Gastrocnemius medialis (tissue), 4 donors: ENCODE measurements around the gene C1QC. TPM values are rescaled to one million over a fixed set of nuclear protein-coding genes. Genes with fewer than 3 reads are reported as not detected.
A peak's percentile ranks its signal among the peaks of the same experiment; 100 is the strongest.

Source experiments
- ATAC-seq, 2 donors: fragments of 150-250 bp; one replicate each; pipeline ENCODE4 v1.9.1; 2016
- DNase-seq, 2 donors: peaks; one replicate each; pipeline ENCODE4 v3.0.0-alpha.2; 2019
- H3K27ac ChIP-seq, 4 donors: fragments of 200-600 bp; sonication (generic); 1 replicate in 1 of 4; 2 replicates in 3 of 4; pipeline ENCODE4 v1.5.1; 2016 to 2018; ENCODE audit warnings: mild to moderate bottlenecking in 2 of 4, moderate library complexity in 1 of 4
- H3K27me3 ChIP-seq, 3 donors: fragments of 200-600 bp; sonication (generic) in 2 of 3; 1 replicate in 1 of 3; 2 replicates in 2 of 3; pipeline versions ENCODE4 v1.5.1 to v1.6.0; 2016 to 2019; ENCODE audit warnings: mild to moderate bottlenecking in 1 of 3, moderate library complexity in 1 of 3
- H3K36me3 ChIP-seq, 2 donors: fragments of 200-600 bp; sonication (generic) in 1 of 2; one replicate each; pipeline ENCODE4 v1.5.1; 2017 to 2018
- H3K4me1 ChIP-seq, 2 donors: fragments of 200-600 bp; sonication (generic) in 1 of 2; one replicate each; pipeline ENCODE4 v1.5.1; 2016 to 2017; ENCODE audit warnings: mild to moderate bottlenecking in 2 of 2
- H3K4me3 ChIP-seq, 4 donors: fragments of 200-600 bp; sonication (generic) in 3 of 4; 1 replicate in 1 of 4; 2 replicates in 3 of 4; pipeline ENCODE4 v1.5.1; 2016 to 2019; ENCODE audit warnings: mild to moderate bottlenecking in 2 of 4
- H3K9me3 ChIP-seq, 3 donors: fragments of 200-600 bp; sonication (generic) in 2 of 3; 1 replicate in 1 of 3; 2 replicates in 2 of 3; pipeline ENCODE4 v1.5.1; 2016 to 2019
- POLR2A ChIP-seq, 2 donors: fragments of 450-650 bp; IDR thresholded peaks; one replicate each; pipeline ENCODE4 v1.6.1; 2017; ENCODE audit warnings: antibody characterized with exemption in 2 of 2, mild to moderate bottlenecking in 2 of 2, moderate library complexity in 2 of 2
- in situ Hi-C, 4 donors: fragments of 200-750 bp; cut with MboI; loops; one replicate each; pipeline versions ENCODE4 v1.15.0 to v1.8.0; 2017; ENCODE audit warnings: low sequenced_read_pairs in 4 of 4
- intact Hi-C: fragments of 100-400 bp; cut with DNase I; formaldehyde crosslinking; loops from one replicate; pipeline ENCODE4 v1.15.1; 2023; ENCODE audit warnings: low total_unique reads
- total RNA-seq, 4 donors: library from RNA; depleted of rRNA; stranded (reverse); fragments of >200 nt; gene quantifications; one replicate each; pipeline versions ENCODE4 v1.1.0 to v1.2.3, GENCODE V29; 2016
- TF ChIP-seq, protein P1 (sequence below), 5 experiments: fragments of 450-650 bp in 3 of 5; fragments of 200-600 bp in 2 of 5; sonication (generic) in 2 of 5; IDR thresholded peaks in 4 of 5; conservative IDR thresholded peaks in 1 of 5; 1 replicate in 4 of 5; 2 replicates in 1 of 5; pipeline ENCODE4 v1.5.1; 2016 to 2019; ENCODE audit warnings: antibody characterized with exemption in 5 of 5, mild to moderate bottlenecking in 3 of 5, moderate library complexity in 3 of 5

C1QC gene
- total RNA-seq, 4 donors from 2014 or later: 12.9 to 66.3 (median 33.5) TPM

DNA sequence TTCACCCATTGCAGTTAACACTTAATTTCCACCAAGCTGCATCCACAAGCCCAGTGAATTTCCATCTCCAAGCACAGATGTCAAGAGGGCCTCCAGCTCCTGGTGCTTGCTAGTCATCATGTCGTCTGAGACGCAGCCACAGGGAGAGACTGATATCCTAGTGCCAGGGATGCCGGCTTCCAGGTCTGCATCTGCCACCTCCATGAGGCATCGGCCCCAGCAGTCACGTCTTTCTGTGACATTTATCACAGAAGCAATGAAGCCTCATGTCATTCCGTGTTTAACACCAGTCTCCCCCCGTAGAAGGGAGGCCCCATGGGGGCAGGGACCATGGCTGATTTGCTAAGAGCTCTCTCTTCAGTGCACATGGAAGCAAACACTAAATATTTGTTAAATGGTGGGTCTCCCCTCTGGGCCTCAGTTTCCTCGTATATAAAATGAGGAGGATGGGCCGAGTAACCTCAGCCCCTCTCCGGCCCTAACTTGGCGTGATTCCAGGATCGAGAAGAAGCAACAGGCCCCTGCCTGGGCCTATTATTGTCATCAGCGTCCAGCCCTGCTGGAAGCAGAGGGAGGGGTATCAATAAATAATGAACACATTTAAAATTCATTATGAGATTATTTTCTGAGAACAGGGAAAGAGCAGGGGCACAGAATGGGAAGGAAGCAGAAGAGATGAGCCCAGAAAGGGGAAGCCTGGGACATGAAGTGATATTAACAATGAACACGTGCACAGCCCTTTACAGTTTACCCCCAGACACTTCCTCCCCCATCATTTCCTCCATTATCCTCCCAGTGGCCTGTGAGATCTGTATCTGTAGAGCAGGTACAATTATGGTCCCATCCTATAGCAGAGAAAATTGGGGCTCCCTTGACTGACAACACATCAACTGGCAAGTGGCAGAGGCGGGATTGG is 8.8 kb downstream of the C1QC start:
- in situ Hi-C loops: no loop called here
- ATAC-seq: no peak
- no peak overlapping the region for H3K27ac ChIP-seq

DNA sequence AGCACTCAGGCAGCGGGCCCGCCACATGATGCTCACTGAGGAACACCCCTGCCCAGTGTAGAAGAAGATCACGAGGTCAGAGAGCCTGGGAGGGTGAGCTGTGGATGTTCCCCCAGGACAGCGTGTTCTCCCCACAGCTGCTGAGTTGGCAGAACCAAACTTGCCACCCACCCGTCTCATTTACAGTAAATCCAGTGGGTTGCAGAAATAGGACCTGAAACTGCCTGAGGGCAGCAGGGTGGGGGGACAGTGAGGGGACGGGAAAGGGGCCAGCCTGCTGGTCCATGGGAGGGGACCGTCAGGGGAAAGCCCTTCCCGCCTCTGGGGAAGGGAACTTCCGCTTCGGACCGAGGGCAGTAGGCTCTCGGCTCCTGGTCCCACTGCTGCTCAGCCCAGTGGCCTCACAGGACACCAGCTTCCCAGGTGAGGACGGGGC is 9.5 kb downstream of the C1QC start, which contains the start of gene C1QB:
C1QB (plus strand) TSS at position 356 of the 436 bp plus-strand sequence. CDS start 6,227 bp downstream, outside the sequence.
- intact Hi-C loops: no loop called here
- Histone ChIP-seq H3K4me3 (peak within 1 kb of the TSS in 1 of 4 donors; percentile 22), H3K9me3 (no peaks in the 10 kb centered on the region), H3K36me3 (no peaks in the 10 kb centered on the region), H3K4me1 (no peaks in the 10 kb centered on the region), H3K27me3 (peaks cover 10 to 16% (median 13%) of the 10 kb centered on the region in 3 donors), H3K27ac (no peak within 1 kb of the TSS)
- peak in 1 of 2 donors; percentile 53 for ATAC-seq
- peak; percentile 26 to 47 for DNase-seq
- in situ Hi-C loops: no loop called here
- TF ChIP-seq POLR2A (IDR thresholded peaks at IDR 0.05): no peak
- TF ChIP-seq, protein P1, sequence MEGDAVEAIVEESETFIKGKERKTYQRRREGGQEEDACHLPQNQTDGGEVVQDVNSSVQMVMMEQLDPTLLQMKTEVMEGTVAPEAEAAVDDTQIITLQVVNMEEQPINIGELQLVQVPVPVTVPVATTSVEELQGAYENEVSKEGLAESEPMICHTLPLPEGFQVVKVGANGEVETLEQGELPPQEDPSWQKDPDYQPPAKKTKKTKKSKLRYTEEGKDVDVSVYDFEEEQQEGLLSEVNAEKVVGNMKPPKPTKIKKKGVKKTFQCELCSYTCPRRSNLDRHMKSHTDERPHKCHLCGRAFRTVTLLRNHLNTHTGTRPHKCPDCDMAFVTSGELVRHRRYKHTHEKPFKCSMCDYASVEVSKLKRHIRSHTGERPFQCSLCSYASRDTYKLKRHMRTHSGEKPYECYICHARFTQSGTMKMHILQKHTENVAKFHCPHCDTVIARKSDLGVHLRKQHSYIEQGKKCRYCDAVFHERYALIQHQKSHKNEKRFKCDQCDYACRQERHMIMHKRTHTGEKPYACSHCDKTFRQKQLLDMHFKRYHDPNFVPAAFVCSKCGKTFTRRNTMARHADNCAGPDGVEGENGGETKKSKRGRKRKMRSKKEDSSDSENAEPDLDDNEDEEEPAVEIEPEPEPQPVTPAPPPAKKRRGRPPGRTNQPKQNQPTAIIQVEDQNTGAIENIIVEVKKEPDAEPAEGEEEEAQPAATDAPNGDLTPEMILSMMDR (IDR thresholded peaks at IDR 0.05 in 4 of 5, conservative IDR thresholded peaks at IDR 0.05 in 1 of 5): no peak

More for the DNA sequence above, 8.8 kb downstream of the C1QC start:
- H3K36me3 ChIP-seq: no peaks in the 10 kb centered on the region
- TF ChIP-seq, protein P1 (IDR thresholded peaks at IDR 0.05 in 4 of 5, conservative IDR thresholded peaks at IDR 0.05 in 1 of 5): no peak
- TF ChIP-seq POLR2A (IDR thresholded peaks at IDR 0.05): no peak
- intact Hi-C loops: no loop called here
- H3K9me3 ChIP-seq: no peaks in the 10 kb centered on the region
- H3K4me1 ChIP-seq: no peaks in the 10 kb centered on the region
- H3K4me3 ChIP-seq: no peak overlapping the region
- peaks cover 10 to 16% (median 13%) of the 10 kb centered on the region in 3 donors for H3K27me3 ChIP-seq
- DNase-seq: no peak

DNA sequence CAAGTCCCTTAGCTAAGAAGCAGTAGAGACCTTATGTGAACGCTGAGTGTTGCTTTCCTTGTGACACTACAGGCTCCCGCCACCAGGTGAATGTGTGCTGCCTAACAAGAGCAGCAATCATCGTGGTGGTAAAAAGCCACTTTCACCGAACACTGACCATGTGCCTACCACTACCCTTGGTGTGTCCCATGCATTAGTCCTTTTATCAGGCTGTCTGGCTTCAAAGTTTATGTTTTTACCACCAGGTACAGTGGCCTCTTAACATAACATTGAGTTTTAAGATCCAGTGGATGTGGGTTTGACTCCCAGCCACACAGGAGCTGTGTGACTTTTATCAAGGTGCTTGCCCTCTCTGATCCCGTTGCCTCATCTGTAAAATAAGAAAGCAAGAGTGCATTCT is 11.3 kb downstream of the C1QC start:
- intact Hi-C loops (no loop called here), in situ Hi-C loops (no loop called here)
- Histone ChIP-seq H3K27ac (no peak overlapping the region), H3K4me1 (no peaks in the 10 kb centered on the region), H3K27me3 (peaks cover 10 to 13% (median 13%) of the 10 kb centered on the region in 3 donors), H3K36me3 (no peaks in the 10 kb centered on the region), H3K4me3 (peak overlapping the region in 1 of 4 donors; percentile 22), H3K9me3 (no peaks in the 10 kb centered on the region)
- TF ChIP-seq POLR2A (IDR thresholded peaks at IDR 0.05): no peak
- TF ChIP-seq, protein P1 (IDR thresholded peaks at IDR 0.05 in 4 of 5, conservative IDR thresholded peaks at IDR 0.05 in 1 of 5): no peak
- ATAC-seq (no peak), DNase-seq (no peak)

DNA sequence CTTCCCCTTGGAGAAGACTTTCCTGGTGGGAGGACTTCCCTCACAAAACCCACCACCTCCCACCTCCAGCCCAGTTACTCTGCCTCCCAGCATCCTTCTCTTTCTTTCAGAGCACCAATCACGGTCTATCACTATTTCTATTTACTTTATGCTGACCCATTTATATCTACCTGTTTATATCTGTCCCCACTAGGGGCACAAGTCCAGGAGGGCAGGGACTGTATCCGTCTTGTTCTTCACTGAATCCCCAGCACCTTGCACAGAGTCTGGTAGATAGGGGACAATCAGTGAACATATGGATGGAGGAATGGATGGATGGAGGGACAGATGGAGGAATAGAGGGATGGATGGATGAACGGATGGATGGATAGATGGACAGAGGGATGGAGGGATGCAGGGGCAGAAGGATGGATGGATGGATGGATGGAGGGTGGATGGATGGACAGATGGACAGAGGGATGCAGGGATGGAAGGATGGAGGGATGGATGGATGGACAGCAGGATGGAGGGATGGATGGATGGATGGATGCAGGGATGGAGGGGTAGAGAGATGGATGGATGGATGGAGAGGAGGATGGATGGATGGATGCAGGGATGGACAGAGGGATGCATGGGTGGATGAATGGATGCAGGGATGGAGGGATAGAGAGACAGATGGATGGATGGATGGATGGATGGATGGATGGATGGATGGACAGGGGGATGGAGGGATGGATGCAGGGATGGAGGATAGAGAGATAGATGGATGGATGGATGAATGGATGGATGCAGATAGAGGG is 15.1 kb downstream of the C1QC start:
- H3K4me3 ChIP-seq: no peak overlapping the region
- peaks cover 8 to 13% (median 13%) of the 10 kb centered on the region in 3 donors for H3K27me3 ChIP-seq
- TF ChIP-seq, protein P1 (IDR thresholded peaks at IDR 0.05 in 4 of 5, conservative IDR thresholded peaks at IDR 0.05 in 1 of 5): no peak
- no peak for TF ChIP-seq POLR2A (IDR thresholded peaks at IDR 0.05)
- H3K9me3 ChIP-seq: no peaks in the 10 kb centered on the region
- H3K4me1 ChIP-seq: no peaks in the 10 kb centered on the region
- ATAC-seq (no peak), DNase-seq (no peak)
- intact Hi-C loops (no loop called here), in situ Hi-C loops (no loop called here)
- no peak overlapping the region for H3K27ac ChIP-seq
- H3K36me3 ChIP-seq: no peaks in the 10 kb centered on the region
